Measurements from ENCODE around the gene WNT2B. TPM values are rescaled to one million over a fixed set of nuclear protein-coding genes. Genes with fewer than 3 reads are reported as not detected.

WNT2B gene
- total RNA-seq, 2 donors from 2014 or later = 4.3 to 5.9 TPM

GRCh38 chr1:112518186-112518585, 9.4 kb downstream of the WNT2B start:
- no peak overlapping the region for H3K27ac ChIP-seq
- intact Hi-C loops (cut with DNase I) = no loop called here
- no peak overlapping the region for H3K4me3 ChIP-seq
- no peak overlapping the region for H3K9ac ChIP-seq (ENCODE audit: low read depth in 2 of 2, low read length in 2 of 2)
- TF ChIP-seq CTCF (IDR thresholded peaks at IDR 0.05) = no peak
- no peaks in the 10 kb centered on the region for H3K9me3 ChIP-seq
- DNase-seq = no peak
- no peaks in the 10 kb centered on the region for H3K27me3 ChIP-seq
- H3K36me3 ChIP-seq = no peaks in the 10 kb centered on the region
- no peaks in the 10 kb centered on the region for H3K4me1 ChIP-seq

GRCh38 chr1:112520166-112520565, 11.4 kb downstream of the WNT2B start:
- H3K4me3 ChIP-seq = no peak overlapping the region
- H3K4me1 ChIP-seq = no peaks in the 10 kb centered on the region
- no peak for DNase-seq
- H3K27ac ChIP-seq = no peak overlapping the region
- H3K9ac ChIP-seq (ENCODE audit: low read depth in 2 of 2, low read length in 2 of 2) = no peak overlapping the region
- intact Hi-C loops (cut with DNase I) = no loop called here
- TF ChIP-seq CTCF (IDR thresholded peaks at IDR 0.05) = no peak
- H3K27me3 ChIP-seq = no peaks in the 10 kb centered on the region
- no peaks in the 10 kb centered on the region for H3K9me3 ChIP-seq
- H3K36me3 ChIP-seq = no peaks in the 10 kb centered on the region

GRCh38 chr1:112522621-112523020, 13.9 kb downstream of the WNT2B start:
- intact Hi-C loops (cut with DNase I) = no loop called here
- no peaks in the 10 kb centered on the region for H3K4me1 ChIP-seq
- H3K9ac ChIP-seq (ENCODE audit: low read depth in 2 of 2, low read length in 2 of 2) = no peak overlapping the region
- DNase-seq = no peak
- no peaks in the 10 kb centered on the region for H3K9me3 ChIP-seq
- no peak for TF ChIP-seq CTCF (IDR thresholded peaks at IDR 0.05)
- H3K27ac ChIP-seq = no peak overlapping the region
- H3K36me3 ChIP-seq = no peaks in the 10 kb centered on the region
- no peaks in the 10 kb centered on the region for H3K27me3 ChIP-seq
- H3K4me3 ChIP-seq = no peak overlapping the region

GRCh38 chr1:112524251-112524650, 15.5 kb downstream of the WNT2B start:
- H3K4me3 ChIP-seq = no peak overlapping the region
- H3K27ac ChIP-seq = no peak overlapping the region
- H3K36me3 ChIP-seq = no peaks in the 10 kb centered on the region
- no peaks in the 10 kb centered on the region for H3K9me3 ChIP-seq
- no peak overlapping the region for H3K9ac ChIP-seq (ENCODE audit: low read depth in 2 of 2, low read length in 2 of 2)
- no peaks in the 10 kb centered on the region for H3K4me1 ChIP-seq
- H3K27me3 ChIP-seq = no peaks in the 10 kb centered on the region
- intact Hi-C loops (cut with DNase I) = no loop called here
- no peak for TF ChIP-seq CTCF (IDR thresholded peaks at IDR 0.05)
- no peak for DNase-seq

GRCh38 chr1:112524986-112525385, 16.2 kb downstream of the WNT2B start:
- H3K36me3 ChIP-seq = no peaks in the 10 kb centered on the region
- no peaks in the 10 kb centered on the region for H3K9me3 ChIP-seq
- intact Hi-C loops (cut with DNase I) = no loop called here
- H3K4me1 ChIP-seq = no peaks in the 10 kb centered on the region
- DNase-seq = no peak
- no peak for TF ChIP-seq CTCF (IDR thresholded peaks at IDR 0.05)
- no peak overlapping the region for H3K9ac ChIP-seq (ENCODE audit: low read depth in 2 of 2, low read length in 2 of 2)
- no peaks in the 10 kb centered on the region for H3K27me3 ChIP-seq
- H3K27ac ChIP-seq = no peak overlapping the region
- H3K4me3 ChIP-seq = no peak overlapping the region
